ENCODE results near the gene F11R.
"Not testable (repeated sequence)": the region's sequence is repeated elsewhere in the genome, so short reads cannot be mapped to it uniquely, and the experiment has no call there.

F11R gene

DNA sequence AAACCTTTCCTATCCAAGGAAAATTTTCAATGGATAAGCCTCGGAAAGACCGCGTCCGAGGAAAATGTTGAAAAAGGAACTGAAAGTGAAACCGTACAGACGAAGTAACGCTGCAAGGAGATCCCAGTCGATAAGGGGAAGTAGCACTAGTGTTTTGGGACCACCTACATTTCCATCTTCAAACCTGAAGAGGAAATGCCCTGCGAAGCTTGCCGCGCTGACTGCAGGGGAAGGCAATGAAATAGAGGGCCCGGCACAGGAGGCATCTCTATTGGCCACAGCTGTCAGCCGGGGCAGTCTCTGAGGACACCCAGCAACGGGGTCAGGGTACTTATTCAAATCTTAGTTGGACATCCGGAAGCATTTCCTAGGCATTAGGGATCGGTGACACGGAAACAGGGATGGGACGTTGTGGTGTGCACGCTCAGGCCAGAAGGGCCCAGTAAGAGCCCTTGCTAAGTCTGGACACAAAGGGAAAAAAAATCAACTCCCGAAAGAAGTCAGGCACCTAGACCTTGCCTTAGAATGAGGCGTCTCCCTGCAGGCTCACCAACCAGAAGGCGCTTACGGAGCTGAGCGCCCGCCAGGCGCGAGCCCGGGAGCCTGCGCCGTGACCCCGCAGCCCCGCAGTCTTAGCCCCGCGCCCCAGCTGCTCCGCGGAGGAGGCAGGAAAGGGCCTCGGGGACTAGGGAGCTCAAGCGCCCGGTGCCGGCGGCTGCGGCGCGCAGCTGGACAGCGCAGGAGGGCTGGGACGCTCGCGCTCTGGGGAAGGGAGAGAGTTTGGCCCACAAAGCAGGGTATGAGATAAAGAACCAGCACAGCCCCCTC lies 24.2 kb upstream of the F11R start:
- H3K4me3 ChIP-seq (ENCODE audit: low read length), result peak overlapping the region; percentile 95
- peak; percentile 87 for DNase-seq (ENCODE audit: low read depth, low spot score)

DNA sequence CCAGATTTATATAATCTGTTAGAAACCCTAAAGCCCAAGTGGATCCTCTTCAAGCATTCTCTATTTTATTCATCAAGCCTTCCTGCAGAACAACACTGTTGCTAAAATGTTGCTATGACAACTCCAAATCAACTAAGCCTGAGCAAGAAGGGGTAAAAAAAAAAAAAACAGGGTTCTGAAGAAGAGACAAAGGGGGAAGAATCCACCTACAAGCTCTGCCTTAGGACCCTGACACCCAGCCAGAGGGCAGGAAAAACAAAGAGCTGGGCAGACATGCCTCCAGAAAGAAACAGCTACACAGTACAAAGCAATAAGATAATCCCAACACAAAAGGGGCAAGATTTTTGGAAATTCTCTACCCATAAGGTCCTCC lies 23.6 kb upstream of the F11R start:
- DNase-seq (ENCODE audit: low read depth, low spot score), result no peak
- peak overlapping the region; percentile 95 for H3K4me3 ChIP-seq (ENCODE audit: low read length)

DNA sequence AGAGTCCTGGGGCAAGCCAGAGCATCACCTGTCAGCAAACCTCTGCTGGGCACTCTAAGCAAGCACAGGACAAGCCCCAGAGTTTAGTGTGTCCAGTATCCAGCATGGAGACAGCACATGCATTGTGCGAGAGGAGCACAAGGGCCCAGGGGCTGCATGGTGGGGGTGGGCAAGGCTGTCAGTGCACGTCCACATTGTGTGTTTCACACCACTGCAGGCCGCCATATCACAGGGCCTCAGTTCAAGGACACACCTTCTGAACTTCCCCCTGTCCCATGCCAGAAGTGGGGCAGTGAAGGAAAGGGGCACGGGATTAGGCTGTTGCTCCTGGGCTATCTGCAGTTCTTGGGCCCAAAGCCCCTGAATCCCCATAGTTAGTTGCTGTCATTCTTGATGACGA lies 18.6 kb upstream of the F11R start:
- DNase-seq (ENCODE audit: low read depth, low spot score), result no peak
- H3K4me3 ChIP-seq (ENCODE audit: low read length), result no peak overlapping the region

DNA sequence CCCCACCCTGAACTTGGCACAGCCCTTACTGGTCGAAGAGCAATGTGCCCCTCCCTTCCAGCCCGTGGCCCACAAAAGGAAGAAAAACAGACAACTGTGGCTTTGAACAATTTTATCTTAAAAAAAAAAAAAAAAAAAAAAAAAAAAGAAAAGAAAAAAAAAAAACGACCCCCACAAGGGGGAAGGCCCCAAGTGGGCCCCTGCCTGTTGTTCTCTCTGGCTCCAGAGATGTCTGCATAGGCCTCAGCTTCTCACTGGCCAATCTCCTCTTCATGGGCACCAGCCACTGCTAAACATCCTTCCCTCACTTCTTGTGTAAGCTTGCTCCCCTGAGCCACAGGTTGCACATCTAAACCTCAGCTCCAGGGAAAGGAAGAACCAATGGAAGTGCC lies 18.2 kb upstream of the F11R start:
- no peak for DNase-seq (ENCODE audit: low read depth, low spot score)
- peak overlapping the region; percentile 81 for H3K4me3 ChIP-seq (ENCODE audit: low read length)

DNA sequence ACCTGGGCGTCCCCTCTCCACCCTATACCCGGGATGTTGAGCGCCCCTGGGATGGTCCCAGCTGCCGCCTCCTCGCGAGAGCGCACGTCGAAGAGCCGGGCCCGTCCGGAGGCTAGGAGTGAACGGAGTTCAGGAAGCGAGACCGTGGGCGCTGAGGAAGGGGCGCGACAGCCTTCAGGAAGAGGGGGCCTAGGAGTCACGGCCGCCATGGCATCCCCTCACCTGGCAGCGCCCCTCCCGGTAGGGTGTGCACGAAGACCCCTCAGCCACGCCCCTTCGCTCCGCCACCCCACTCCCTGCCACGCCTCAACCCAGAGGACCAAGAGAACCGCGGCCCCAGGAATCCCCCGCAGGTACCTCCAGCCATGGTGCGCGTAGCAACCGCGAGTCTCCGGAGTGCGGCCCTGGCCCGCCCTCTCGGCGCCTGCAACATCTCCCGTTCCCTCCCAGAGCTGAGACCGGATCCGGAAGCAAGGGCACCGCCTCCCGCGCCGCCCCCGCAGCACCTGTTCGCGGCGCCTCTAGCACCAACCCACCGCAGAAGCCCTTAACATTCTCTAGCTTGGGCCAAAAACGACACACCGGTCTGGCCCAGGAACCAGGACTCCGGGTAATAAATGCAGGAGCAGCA lies 17.7 kb upstream of the F11R start, which contains the start of gene TSTD1:
Gene TSTD1, minus strand, starts transcription at position 442 of the 631 bp plus-strand sequence. Its CDS starts 75 bp downstream, at position 367.
- peak within 1 kb of the TSS; percentile 81 for H3K4me3 ChIP-seq (ENCODE audit: low read length)
- DNase-seq (ENCODE audit: low read depth, low spot score), result peak; percentile 70

DNA sequence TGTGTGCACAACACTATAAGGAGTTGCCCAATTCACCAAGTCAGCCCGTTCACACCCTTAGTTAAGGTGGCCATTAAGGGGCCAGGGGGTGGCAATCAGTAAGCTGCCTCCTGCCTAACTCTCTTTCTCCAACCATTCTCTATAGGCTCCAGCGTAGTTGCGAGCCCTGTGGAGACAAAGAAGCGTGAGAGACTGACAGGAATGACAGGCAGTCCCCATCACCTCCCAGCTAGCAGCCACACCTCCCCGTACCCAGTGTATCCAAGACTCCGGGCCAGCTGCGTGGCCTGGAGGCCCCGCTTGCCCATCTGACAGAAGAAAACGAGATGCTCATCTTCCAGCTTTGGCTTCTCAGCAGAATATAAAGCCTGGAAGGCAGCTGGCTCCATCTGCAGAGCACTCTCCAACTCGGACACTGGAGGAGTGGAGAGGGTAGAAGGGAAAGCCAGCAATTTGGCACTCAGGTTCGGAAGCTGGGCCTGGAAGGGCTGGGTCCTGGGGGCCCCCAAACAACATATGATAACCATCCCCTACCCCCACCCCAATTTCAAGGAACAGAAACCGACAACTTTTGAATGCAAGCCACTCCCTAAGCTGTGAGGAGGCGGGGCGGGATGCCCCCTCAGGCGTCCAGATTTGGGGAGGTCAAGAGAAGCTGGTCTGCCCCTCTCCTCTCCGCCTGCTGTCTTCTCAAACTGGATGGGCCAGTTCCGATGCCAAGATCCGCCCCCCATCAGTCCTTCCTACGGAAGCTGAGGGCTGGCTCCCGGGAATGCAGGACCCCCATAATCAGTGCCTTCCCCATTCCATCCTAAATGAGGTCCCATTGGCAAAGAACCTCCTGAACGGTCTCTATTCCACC lies 16.9 kb upstream of the F11R start:
- peak overlapping the region; percentile 81 for H3K4me3 ChIP-seq (ENCODE audit: low read length)
- DNase-seq (ENCODE audit: low read depth, low spot score), result no peak

DNA sequence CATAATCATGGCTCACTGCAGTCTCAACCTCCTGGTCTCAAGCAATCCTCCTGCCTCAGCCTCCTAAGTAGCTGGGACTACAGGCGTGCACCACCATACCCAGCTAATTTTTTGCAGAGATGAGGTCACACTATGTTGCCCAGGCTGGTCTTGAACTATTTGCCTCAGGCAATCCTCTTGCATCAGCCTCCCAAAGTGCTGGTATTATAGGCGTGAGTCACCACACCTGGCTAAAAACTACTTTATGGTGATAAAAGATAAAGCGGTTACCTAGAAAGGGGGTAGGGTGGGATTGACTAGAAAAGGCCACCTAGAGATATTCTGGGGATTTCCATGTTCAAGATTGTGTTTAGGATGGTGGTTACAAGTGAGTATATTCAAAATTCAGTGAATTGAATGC lies 12.8 kb upstream of the F11R start:
- no peak for DNase-seq (ENCODE audit: low read depth, low spot score)
- H3K4me3 ChIP-seq (ENCODE audit: low read length), result no peak overlapping the region

DNA sequence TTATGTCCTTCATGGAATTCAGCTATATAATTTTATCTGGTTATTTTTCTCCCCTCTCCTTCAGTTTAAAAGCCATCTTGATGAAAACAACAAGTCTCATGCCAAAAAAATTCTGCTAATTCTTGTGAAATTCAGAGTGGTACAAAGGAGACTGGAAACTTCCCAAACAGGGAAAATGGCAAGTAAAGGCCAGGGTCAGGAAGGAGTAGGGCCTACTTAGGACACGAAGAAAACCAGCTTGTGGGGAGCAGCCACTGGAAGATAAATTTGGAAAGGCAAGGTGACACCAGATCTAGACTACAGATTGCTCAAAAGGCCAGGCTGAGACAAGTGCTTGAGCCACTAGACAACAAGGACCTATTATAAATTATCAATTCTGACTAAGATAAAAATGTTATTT lies 11.5 kb upstream of the F11R start:
- DNase-seq (ENCODE audit: low read depth, low spot score), result no peak
- H3K4me3 ChIP-seq (ENCODE audit: low read length), result no peak overlapping the region

DNA sequence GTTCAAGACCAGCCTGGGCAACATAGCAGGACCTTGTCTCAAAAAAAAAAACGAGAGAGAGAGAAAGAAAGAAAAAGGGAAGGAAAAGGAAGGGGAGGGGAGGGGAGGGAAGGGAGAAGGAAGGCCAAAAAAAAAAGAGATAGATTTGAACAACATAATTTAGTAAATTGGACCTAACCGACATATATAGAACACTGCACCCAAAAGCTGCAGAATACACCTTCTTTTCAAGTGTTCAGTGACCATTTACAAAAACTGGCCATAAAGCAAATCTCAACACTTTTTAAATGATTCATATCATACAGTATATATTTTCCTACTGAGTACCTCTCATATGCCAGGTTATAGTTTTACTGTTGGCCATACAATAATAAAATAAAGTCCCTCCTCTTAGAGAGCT lies 10.9 kb upstream of the F11R start:
- no peak for DNase-seq (ENCODE audit: low read depth, low spot score)
- no peak overlapping the region for H3K4me3 ChIP-seq (ENCODE audit: low read length)

DNA sequence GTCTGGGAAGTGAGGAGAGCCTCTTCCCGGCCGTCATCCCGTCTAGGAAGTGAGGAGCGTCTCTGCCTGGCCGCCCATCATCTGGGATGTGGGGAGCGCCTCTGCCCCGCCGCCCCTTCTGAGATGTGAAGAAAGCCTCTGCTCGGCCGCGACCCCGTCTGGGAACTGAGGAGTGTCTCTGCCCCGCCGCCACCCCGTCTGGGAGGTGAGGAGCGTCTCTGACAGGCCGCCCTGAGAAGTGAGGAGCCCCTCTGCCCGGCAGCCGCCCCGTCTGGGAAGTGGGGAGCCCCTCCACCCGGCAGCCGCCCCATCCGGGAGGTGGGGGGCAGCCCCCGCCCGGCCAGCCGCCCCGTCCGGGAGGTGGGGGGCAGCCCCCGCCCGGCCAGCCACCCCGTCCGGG lies 8.5 kb upstream of the F11R start:
- H3K4me3 ChIP-seq (ENCODE audit: low read length); DNase-seq (ENCODE audit: low read depth, low spot score): not testable (repeated sequence)

DNA sequence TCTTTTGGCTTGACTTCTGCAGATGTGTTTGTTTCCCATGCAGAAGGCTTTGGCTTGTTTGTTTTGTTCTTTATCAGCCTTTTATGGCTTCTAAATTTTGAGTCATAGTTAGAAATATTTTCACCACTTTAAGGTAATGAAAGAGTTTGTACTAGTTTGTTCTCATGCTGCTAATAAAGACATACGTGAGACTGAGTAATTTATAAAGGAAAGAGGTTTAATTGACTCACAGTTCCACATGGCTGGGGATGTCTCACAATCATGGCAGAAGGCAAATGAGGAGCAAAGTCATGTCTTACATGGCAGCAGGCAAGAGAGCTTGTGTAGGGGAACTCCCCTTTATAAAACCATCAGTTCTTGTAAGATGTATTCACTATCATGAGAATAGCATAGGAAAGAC lies 6.0 kb upstream of the F11R start:
- not testable (repeated sequence) for H3K4me3 ChIP-seq (ENCODE audit: low read length); DNase-seq (ENCODE audit: low read depth, low spot score)

DNA sequence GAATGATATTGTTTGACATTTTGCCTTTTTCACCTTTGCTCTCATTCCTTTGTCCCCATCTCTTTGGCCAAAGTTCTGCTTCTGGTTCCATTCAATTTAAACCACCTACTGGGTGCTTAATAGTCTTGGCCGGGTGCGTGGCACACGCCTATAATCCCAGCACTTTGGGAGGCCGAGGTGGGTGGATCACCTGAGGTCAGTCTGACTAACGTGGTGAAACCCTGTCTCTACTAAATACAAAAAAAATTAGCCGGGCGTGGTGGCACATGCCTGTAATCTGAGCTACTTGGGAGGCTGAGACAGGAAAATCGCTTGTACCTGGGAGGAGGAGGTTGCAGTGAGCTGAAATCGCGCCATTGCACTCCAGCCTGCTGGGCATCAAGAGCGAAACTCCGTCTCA lies 1.5 kb upstream of the F11R start:
- H3K4me3 ChIP-seq (ENCODE audit: low read length); DNase-seq (ENCODE audit: low read depth, low spot score): not testable (repeated sequence)

DNA sequence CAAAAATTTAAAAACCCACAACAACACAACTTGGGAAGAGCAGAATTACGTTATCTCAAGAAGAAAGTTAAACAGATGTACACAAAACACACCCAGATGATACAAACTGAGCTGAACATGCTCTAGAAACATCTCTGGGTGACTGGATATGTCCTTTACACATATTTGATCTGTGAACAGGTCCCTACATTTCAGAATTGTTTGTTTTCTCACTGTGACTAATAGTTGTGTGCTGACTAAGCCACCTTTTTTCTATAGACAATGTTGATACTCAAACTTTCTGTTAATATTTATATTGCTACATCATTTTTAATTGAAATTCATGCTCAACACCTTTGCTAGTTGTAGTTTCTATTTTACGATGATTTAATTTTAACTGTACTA lies 1.0 kb upstream of the F11R start:
- DNase-seq (ENCODE audit: low read depth, low spot score), result no peak
- H3K4me3 ChIP-seq (ENCODE audit: low read length), result no peak overlapping the region

DNA sequence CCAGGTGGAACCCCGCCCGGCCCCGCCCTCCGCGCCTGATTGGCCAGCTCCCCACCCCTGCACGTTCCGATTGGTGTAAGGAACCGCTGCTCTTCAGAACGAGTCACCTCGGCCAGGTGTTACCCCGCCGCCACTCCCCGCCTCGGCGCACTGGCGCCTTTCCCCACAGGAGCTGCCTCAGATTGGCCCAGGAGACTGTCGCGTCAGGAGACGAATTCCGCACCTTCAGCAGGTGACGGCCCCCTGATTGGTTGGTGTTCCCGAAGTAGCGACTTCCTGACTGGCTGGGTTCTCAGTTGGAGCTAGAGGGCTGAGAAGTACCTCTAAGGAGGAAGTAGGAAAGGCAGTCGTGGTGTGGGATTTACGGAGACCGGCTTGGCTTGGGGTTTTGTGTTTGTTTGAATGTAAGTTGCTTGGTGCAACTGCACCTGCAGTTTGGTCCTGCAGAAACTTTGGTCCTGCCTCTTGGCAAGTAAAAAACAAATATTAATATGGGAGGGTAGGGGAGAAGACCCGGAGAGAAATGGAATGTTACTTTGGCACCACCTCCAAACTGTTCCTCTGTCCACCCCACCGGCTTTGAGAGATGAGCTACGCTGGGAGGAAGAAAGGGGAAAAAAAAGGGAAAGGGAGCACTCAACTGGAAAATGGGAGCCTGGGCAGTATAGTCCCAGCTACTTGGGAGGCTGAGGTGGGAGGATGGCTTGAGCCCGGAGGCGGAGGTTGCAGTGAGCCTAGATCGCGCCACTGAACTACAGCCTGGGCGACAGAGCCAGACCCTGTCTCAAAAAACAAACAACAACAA lies 415 bp upstream of the F11R start:
- peak; percentile 45 for DNase-seq (ENCODE audit: low read depth, low spot score)

DNA sequence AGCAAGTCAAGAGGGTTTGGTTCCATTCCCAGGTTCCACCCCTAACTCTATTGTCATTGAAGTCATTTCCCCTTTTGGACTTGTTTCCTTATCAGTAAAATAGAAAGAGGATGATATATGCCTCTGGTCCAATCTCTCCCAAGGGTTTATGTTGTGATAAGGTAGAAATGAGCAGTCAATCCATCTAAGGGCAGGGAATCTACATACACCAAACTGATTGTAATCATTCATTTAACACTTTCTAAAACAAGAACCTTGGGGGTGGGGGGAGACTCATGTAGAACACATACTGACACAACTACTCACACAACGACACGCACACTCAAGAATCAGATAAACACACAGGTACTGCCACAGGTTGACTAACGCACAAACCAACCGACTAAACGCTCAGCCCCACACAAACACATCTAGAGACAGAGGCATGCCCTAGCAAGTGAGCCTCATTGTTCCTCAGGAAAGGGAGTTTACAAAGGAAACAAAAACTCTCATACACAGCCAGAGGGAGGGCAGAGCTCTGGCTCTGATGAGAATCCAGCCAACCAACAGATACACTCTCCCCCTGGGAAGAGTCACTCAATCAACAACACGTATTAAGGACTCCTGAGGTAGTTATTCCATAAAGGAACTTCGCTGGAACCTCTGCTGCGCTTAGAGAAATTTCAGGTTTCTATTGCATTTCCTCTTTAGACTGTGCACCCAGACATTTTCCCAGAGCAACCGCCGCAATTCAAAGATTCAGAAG lies 1.0 kb downstream of the F11R start:
- DNase-seq (ENCODE audit: low read depth, low spot score), result no peak
- H3K4me3 ChIP-seq (ENCODE audit: low read length), result no peak overlapping the region

More for the DNA sequence above, 415 bp upstream of the F11R start:
- H3K4me3 ChIP-seq (ENCODE audit: low read length), result peak overlapping the region; percentile 54

DNA sequence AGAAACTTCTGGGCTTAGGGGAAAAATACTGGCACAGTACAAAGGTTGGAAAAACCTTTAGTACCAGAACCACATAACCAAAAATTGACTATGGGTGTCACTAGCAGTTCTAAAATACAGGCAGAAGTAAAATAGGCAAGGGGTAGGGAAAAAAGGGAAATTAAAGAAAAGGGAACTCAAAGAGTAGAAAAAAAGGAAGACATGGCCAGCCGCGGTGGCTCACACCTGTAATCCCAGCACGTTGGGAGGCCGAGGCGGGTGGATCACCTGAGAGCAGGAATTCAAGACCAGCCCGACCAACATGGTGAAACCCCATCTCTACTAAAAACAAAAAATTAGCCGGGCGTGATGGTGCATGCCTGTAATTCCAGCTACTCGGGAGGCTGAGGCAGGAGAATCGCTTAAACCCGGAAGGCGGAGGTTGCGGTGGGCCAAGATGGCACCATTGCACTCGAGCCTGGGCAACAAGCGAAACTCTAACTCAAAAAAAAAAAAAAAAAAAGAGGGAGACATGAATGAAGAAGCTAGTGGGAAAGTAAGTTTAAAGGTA lies 1.8 kb downstream of the F11R start:
- not testable (repeated sequence) for H3K4me3 ChIP-seq (ENCODE audit: low read length); DNase-seq (ENCODE audit: low read depth, low spot score)

DNA sequence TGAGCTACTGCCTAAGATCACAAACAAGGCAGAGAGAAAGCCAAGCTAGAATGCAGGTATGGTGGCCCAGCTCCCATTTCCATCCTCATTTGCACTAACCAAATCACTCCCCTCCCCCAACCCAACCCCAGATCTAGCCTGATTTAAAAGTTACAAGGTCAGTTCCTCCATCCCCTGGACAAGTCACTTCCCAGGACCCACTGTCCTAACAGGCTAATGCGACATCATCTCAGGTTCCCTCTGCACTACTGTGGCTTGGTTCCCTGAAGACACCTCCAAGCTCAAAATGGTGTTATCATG lies 2.4 kb downstream of the F11R start:
- H3K4me3 ChIP-seq (ENCODE audit: low read length), result no peak overlapping the region
- no peak for DNase-seq (ENCODE audit: low read depth, low spot score)
